ENCODE data around the gene NMD3.

- TF ChIP-seq CTCF (IDR thresholded peaks at IDR 0.05; ENCODE audit: insufficient read depth, low read length) (no peak), POLR2AphosphoS5 (IDR thresholded peaks at IDR 0.05; ENCODE audit: low read depth) (no peak)
Observed at GRCh38 chr3:161251716-161252115, 30.6 kb downstream of the NMD3 start.

Measured in HL-60 (cell line).